AG10803 (cell line): ENCODE results near the gene SCN1A.
"Not testable (repeated sequence)": the region's sequence is repeated elsewhere in the genome, so short reads cannot be mapped to it uniquely, and the experiment has no call there.

Experiments
- DNase-seq: peaks from one replicate; pipeline ENCODE4 v3.0.0; 2010; ENCODE audit warnings: low read depth
- H3K4me3 ChIP-seq: 2 replicates; pipeline ENCODE4 v1.5.1; 2011; ENCODE audit warnings: mild to moderate bottlenecking, low read length, control low read depth
- TF ChIP-seq, protein P1 (sequence below): conservative IDR thresholded peaks from 2 replicates; pipeline ENCODE4 v1.5.1; 2011; ENCODE audit warnings: mild to moderate bottlenecking, low read length, control low read depth, inconsistent platforms

Gene SCN1A

DNA sequence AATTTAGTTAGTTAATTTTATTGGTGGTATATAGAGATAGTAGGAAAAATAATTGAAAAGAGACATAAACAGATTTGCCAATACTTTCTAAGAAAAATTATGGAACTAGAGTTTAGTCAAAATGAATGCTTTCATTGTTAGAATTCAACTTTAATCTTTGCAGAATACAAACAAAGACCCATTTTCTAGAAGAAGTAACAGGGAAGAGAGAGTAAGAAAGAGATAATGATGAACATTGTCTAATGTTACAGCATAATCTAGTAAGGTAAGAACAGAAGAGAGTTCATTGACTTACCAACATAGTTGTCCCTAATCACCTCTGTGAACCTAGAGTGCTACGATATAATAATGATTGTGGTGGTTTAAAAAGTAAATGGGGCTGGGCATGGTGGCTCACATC, 23.7 kb downstream of the SCN1A start:
- TF ChIP-seq, protein P1, sequence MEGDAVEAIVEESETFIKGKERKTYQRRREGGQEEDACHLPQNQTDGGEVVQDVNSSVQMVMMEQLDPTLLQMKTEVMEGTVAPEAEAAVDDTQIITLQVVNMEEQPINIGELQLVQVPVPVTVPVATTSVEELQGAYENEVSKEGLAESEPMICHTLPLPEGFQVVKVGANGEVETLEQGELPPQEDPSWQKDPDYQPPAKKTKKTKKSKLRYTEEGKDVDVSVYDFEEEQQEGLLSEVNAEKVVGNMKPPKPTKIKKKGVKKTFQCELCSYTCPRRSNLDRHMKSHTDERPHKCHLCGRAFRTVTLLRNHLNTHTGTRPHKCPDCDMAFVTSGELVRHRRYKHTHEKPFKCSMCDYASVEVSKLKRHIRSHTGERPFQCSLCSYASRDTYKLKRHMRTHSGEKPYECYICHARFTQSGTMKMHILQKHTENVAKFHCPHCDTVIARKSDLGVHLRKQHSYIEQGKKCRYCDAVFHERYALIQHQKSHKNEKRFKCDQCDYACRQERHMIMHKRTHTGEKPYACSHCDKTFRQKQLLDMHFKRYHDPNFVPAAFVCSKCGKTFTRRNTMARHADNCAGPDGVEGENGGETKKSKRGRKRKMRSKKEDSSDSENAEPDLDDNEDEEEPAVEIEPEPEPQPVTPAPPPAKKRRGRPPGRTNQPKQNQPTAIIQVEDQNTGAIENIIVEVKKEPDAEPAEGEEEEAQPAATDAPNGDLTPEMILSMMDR = no peak
- H3K4me3 ChIP-seq = no peak overlapping the region
- DNase-seq = no peak

DNA sequence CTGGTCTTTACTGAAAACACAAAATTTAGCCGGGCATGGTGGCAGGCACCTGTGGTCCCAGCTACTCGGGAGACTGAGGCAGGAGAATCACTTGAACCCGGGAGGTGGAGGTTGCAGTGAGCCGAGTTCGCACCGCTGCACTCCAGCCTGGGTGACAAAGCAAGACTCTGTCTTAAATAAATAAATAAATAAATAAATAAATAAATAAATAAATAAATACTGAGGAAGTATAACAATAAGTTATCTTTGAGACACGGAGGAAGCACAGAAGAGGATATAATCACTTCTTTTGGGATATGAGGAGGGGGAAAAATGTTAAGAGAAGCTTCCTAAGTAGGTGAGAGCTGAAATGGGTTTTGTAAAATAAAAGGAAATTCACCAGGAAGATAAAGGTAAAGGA, 24.5 kb downstream of the SCN1A start:
- H3K4me3 ChIP-seq, DNase-seq: not testable (repeated sequence)

- TF ChIP-seq, protein P1 = no peak
- no peak for DNase-seq
These were observed 33.5 kb downstream of the SCN1A start for GRCh38 chr2:166094325-166094724.

GRCh38 chr2:166092889-166093288, 34.9 kb downstream of the SCN1A start:
- H3K4me3 ChIP-seq = no peak overlapping the region
- DNase-seq = peak; percentile 32
- TF ChIP-seq, protein P1 = no peak

More at GRCh38 chr2:166094325-166094724, 33.5 kb downstream of the SCN1A start:
- H3K4me3 ChIP-seq = no peak overlapping the region

DNA sequence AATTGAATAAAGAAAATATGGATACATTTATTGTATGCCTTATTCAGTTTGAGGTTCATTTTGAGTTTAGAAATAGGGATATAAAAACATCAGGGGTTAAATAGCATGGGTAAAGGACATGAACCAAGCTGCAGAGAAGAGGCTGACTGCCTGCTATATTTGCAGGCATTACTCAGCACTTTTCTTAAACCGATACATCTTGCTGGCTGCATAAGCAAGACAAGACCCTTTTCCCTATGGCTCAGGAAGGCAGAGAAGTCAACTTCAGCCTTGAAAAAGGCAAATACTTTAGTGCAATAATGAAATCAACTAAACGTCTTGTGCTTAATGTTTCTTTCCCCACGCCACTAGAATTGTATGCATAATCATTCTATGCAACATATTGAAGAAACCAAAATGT, 36.4 kb downstream of the SCN1A start:
- DNase-seq = no peak
- TF ChIP-seq, protein P1 = no peak
- H3K4me3 ChIP-seq = no peak overlapping the region

GRCh38 chr2:166090908-166091307, 36.9 kb downstream of the SCN1A start:
- DNase-seq = peak; percentile 38
- H3K4me3 ChIP-seq = no peak overlapping the region
- TF ChIP-seq, protein P1 = no peak

DNA sequence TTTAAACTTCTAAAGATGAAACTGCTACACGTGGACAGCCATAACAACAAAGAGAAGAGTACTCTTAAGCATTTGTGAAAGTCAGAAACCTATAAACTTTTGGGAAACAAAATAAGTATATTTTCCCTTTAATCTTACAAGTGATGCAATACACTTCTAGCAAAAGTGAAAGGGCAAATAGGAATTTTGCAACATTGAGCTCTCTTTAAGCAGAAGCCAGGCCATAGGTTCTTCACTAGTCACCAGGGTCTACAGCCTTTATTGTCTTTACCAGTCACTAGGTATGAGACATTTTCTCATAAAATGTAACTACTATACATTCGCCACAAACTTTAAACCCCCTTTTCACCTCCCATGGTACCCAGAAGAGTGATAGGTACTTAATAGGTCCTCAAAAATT, 37.5 kb downstream of the SCN1A start:
- H3K4me3 ChIP-seq = no peak overlapping the region
- TF ChIP-seq, protein P1 = no peak
- DNase-seq = peak; percentile 21

DNA sequence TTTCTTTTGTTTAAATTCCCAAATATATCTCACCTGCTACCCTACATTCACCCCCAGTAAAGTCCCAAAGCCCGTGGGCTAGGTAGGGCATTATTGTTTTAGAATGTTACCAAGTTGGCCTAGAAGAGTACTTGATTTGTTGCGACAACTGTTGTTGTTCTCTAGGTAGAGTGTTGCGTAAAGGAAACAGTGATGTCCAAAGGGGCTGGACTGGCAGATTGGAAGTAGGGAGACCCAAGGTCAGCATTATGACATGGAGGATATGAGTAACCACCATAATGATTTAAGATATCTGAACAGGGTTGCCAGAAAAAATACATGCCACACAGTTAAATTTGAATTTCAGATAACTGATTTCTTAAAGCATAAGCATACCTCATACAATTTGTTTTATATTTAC, 39.2 kb downstream of the SCN1A start:
- TF ChIP-seq, protein P1 = no peak
- DNase-seq = no peak
- no peak overlapping the region for H3K4me3 ChIP-seq
